GM18868 (cell line): ENCODE results near the gene RABL2A.
"Not testable (repeated sequence)": the region's sequence is repeated elsewhere in the genome, so short reads cannot be mapped to it uniquely, and the experiment has no call there.

Experiments used
- ATAC-seq: cut with Tn5 transposase; IDR thresholded peaks from one replicate; pipeline ENCODE4 v1.9.1; 2021; ENCODE audit warnings: mild to moderate bottlenecking, moderate library complexity; ENCODE audit not compliant: unreplicated experiment

Gene RABL2A

DNA sequence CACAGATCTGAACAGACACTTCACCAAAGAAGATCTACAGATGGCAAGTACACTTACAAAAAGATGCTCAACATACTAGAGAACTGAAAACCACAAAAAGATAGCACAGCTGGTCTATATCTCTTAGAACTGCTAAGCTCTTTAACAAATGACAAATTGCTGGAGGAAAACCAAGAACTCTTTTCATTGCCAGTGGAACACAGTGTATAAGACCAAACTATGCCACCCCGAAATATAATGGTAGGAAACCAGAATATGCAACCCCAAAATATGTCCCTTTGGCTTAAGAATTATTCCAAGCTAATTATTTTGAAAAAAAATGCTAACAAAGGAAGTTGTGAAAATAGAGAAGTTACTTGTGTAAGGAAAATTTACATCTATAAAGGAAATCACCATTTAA is 21.0 kb upstream of the RABL2A start:
- ATAC-seq, result not testable (repeated sequence)

DNA sequence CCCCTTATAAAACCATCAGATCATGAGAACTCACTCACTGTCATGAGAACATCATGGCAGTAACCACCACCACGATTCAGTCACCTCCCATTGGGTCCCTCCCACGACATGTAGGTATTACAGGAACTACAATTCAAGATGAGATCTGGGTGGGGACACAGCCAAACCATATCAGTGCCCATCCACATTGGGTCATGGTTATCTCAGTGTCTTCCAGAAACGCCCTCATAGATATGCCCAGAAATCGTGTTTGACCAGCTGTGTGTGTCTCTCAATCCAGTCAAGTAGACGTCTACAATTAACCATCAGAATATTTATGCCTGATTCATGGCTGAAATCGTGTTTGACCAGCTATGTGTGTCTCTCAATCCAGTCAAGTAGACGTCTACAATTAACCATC is 17.2 kb upstream of the RABL2A start:
- not testable (repeated sequence) for ATAC-seq

- not testable (repeated sequence) for ATAC-seq
Measured at GRCh38 chr2:113621002-113621401, 6.1 kb upstream of the RABL2A start.

DNA sequence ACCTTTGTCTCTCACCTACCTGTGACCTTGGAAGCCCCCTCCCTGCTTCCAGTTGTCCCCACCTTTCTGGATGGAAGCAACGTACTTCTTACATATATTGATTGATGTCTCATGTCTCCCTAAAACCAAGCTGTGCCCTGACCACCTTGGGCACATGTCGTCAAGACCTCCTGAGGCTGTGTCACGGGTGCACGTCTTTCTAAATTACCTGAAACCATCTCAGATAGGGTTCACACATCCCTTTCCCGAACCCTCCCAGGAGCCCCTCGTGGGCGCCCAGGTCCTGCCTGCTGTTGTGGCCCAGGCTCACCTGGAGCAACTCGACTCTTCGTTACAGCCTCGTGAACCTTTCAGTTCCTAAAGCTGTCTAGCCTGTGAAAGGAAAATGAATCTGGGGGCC is 1.2 kb upstream of the RABL2A start:
- not testable (repeated sequence) for ATAC-seq

GRCh38 chr2:113632849-113633345 is 5.8 kb downstream of the RABL2A start:
- ATAC-seq, result not testable (repeated sequence)

DNA sequence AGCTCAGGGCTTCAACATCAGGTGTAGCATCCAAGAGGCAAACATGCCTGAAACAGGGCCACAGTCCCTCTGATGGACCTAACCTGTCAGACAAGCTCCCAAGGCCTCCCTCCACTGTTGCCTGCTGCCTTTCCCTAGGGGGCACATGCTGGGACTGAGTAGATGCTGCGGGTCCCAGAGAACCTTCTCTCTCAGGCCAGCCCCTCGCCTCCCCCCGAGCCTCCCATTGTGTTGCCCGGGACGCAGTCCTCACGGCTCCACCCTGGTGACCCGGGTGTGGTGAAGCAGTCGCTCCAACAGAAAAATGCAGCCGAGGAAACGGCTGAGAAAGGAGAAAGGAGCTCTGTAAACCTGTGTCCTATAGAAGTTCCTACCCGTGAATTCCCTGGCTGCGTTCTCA is 8.3 kb downstream of the RABL2A start:
- ATAC-seq, result not testable (repeated sequence)

- not testable (repeated sequence) for ATAC-seq
Measured at GRCh38 chr2:113636226-113636625, 9.2 kb downstream of the RABL2A start.

- not testable (repeated sequence) for ATAC-seq
Measured at GRCh38 chr2:113638084-113638483, 11.0 kb downstream of the RABL2A start.

- ATAC-seq, result not testable (repeated sequence)
Measured at GRCh38 chr2:113646217-113646616, 19.2 kb downstream of the RABL2A start.

DNA sequence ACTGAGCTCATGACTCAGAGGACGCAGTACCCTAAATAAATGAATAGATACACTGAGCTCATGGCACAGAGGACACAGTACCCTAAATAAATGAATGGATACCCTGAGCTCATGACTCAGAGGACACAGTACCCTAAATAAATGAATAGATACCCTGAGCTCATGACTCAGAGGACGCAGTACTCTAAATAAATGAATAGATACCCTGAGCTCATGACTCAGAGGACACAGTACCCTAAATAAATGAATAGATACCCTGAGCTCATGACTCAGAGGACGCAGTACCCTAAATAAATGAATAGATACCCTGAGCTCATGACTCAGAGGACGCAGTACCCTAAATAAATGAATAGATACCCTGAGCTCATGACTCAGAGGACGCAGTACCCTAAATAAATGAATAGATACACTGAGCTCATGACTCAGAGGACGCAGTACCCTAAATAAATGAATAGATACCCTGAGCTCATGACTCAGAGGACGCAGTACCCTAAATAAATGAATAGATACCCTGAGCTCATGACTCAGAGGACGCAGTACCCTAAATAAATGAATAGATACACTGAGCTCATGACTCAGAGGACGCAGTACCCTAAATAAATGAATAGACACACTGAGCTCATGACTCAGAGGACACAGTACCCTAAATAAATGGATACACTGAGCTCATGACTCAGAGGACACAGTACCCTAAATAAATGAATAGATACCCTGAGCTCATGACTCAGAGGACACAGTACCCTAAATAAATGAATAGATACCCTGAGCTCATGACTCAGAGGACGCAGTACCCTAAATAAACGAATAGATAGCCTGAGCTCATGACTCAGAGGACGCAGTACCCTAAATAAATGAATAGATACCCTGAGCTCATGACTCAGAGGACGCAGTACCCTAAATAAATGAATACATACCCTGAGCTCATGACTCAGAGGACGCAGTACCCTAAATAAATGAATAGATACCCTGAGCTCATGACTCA is 24.1 kb downstream of the RABL2A start:
- not testable (repeated sequence) for ATAC-seq

GRCh38 chr2:113652599-113652998 is 25.5 kb downstream of the RABL2A start:
- ATAC-seq, result not testable (repeated sequence)

GRCh38 chr2:113656031-113656624 is 29.1 kb downstream of the RABL2A start:
- not testable (repeated sequence) for ATAC-seq

- ATAC-seq, result not testable (repeated sequence)
Measured at GRCh38 chr2:113657735-113658134, 30.7 kb downstream of the RABL2A start.

DNA sequence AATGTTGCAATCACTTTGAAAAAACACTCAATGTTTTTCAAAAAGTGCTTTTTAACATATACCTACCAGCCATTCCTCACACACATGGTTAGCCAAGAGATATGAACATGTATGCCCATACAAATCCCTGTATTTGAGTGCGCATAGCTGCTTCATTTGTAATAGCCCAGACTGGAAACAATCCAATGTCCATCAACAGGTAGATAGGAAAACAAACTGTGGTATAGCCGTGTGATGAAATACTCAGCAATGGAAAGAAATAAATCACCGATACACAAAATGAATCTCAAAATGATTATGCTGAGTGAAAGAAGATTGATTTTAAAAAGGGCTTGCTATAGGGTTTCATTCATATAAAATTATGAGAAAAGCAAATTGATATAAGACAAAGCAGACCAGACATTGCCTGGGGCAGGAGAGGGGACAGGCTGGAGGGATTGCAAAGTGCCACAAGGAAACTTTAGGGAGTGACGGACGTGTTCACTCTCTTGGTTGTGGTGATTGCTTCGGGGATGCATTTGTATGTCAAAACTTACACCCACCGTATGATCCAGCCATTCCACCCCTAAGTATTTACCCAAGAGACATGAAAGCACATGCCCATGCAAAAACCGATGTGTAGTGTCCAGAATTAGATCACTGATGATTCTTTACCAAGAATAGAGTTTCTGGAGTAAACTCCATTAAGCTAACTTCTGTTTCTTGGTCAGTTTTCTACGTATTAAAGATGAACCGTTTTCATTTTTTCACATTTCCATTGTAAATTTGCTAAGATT is 36.4 kb downstream of the RABL2A start:
- ATAC-seq, result not testable (repeated sequence)

- ATAC-seq, result not testable (repeated sequence)
Measured at GRCh38 chr2:113664761-113665533, 37.9 kb downstream of the RABL2A start.

- ATAC-seq, result not testable (repeated sequence)
Measured at GRCh38 chr2:113669013-113669412, 41.9 kb downstream of the RABL2A start.

- no peak for ATAC-seq
Measured at GRCh38 chr2:113672326-113672932, 45.4 kb downstream of the RABL2A start.

- ATAC-seq, result no peak
Measured at GRCh38 chr2:113675875-113676274, 48.8 kb downstream of the RABL2A start.

- no peak for ATAC-seq
Measured at GRCh38 chr2:113676623-113677266, 49.7 kb downstream of the RABL2A start.
